SK-N-SH (cell line): Measurements from ENCODE around the gene CLPSL2. TPM values are rescaled to one million over a fixed set of nuclear protein-coding genes. Genes with fewer than 3 reads are reported as not detected.

Experiments
- CTCF ChIA-PET: fragments of 300-600, 350-600 bp; formaldehyde crosslinking; extraction: SDS; loops from one replicate; lab custom pipeline; 2021; lab: Yijun Ruan, JAX
- POLR2A ChIA-PET: fragments of 350-600 bp; sonication (Branson Sonifier 250); formaldehyde crosslinking; extraction: SDS; loops from one replicate; lab custom pipeline; 2020; ENCODE audit warnings: antibody characterized with exemption, inconsistent platforms; lab: Yijun Ruan, JAX
- DNase-seq: peaks from one replicate; pipeline ENCODE4 v3.0.0; 2012
- H2AFZ ChIP-seq: fragments of 200-600 bp; sonication (generic); 2 replicates; pipeline ENCODE4 v1.8.1; 2016; ENCODE audit warnings: antibody characterized with exemption, mild to moderate bottlenecking, low read depth
- H3F3A ChIP-seq: fragments of 200-600 bp; sonication (generic); replicated peaks from 2 replicates; pipeline ENCODE3; 2016; ENCODE audit warnings: antibody characterized with exemption, mild to moderate bottlenecking; ENCODE audit not compliant: insufficient read depth
- H3K27ac ChIP-seq, 2 experiments: fragments of 200-500 bp in 1 of 2; fragments of 200-600 bp in 1 of 2; sonication (Bioruptor generic) in 1 of 2; sonication (generic), shearing (Covaris generic) in 1 of 2; 2 replicates each; pipeline versions ENCODE4 v1.5.1 to v1.6.1; 2014 to 2016; ENCODE audit warnings: low read depth in 2 of 2, inconsistent platforms in 1 of 2, low read length in 1 of 2, mild to moderate bottlenecking in 1 of 2, mixed read lengths in 1 of 2
- H3K27me3 ChIP-seq: fragments of 200-600 bp; sonication (generic), shearing (Covaris generic); 2 replicates; pipeline ENCODE4 v1.6.1; 2016; ENCODE audit warnings: mixed run types; ENCODE audit not compliant: insufficient read depth
- H3K36me3 ChIP-seq, 2 experiments: fragments of 200-500 bp in 1 of 2; fragments of 200-600 bp in 1 of 2; sonication (Bioruptor generic) in 1 of 2; sonication (generic) in 1 of 2; replicated peaks in 1 of 2; 2 replicates each; pipeline versions ENCODE3 to v1.5.1; 2014 to 2016; ENCODE audit warnings: low read length in 1 of 2, mild to moderate bottlenecking in 1 of 2; ENCODE audit not compliant: insufficient read depth in 2 of 2, control insufficient read depth in 1 of 2
- H3K4me1 ChIP-seq, 2 experiments: fragments of 200-500 bp in 1 of 2; fragments of 200-600 bp in 1 of 2; sonication (Bioruptor generic) in 1 of 2; sonication (generic), shearing (Covaris generic) in 1 of 2; 2 replicates each; pipeline versions ENCODE4 v1.5.1 to v1.6.1; 2014 to 2016; ENCODE audit warnings: low read depth in 1 of 2, low read length in 1 of 2, mixed run types in 1 of 2; ENCODE audit not compliant: insufficient read depth in 2 of 2, control insufficient read depth in 1 of 2
- H3K4me2 ChIP-seq: fragments of 200-600 bp; sonication (generic), shearing (Covaris generic); 2 replicates; pipeline ENCODE4 v1.6.1; 2017; ENCODE audit warnings: mixed run types
- H3K4me3 ChIP-seq, 2 experiments: fragments of 200-500 bp in 1 of 2; fragments of 200-600 bp in 1 of 2; sonication (Bioruptor generic) in 1 of 2; sonication (generic), shearing (Covaris generic) in 1 of 2; 2 replicates each; pipeline versions ENCODE4 v1.5.1 to v1.8.1; 2014 to 2016; ENCODE audit warnings: low read depth in 2 of 2, inconsistent platforms in 1 of 2, low read length in 1 of 2, mild to moderate bottlenecking in 1 of 2, mixed read lengths in 1 of 2, moderate library complexity in 1 of 2
- H3K79me2 ChIP-seq: fragments of 200-600 bp; sonication (generic); 2 replicates; pipeline ENCODE4 v1.8.1; 2017; ENCODE audit warnings: mild to moderate bottlenecking; ENCODE audit not compliant: insufficient read depth
- H3K9ac ChIP-seq: fragments of 200-600 bp; sonication (generic); 2 replicates; pipeline ENCODE4 v1.6.1; 2017; ENCODE audit warnings: mixed run types
- H3K9me2 ChIP-seq: fragments of 200-600 bp; sonication (generic); 2 replicates; pipeline ENCODE4 v1.6.1; 2017; ENCODE audit warnings: mixed run types
- H3K9me3 ChIP-seq: fragments of 200-600 bp; sonication (generic); 2 replicates; pipeline ENCODE4 v1.6.1; 2017; ENCODE audit warnings: mixed run types, mild to moderate bottlenecking, moderate library complexity
- H4K20me1 ChIP-seq: fragments of 200-600 bp; sonication (generic); 2 replicates; pipeline ENCODE4 v1.6.1; 2017; ENCODE audit warnings: mild to moderate bottlenecking, mixed run types; ENCODE audit not compliant: insufficient read depth
- CHD2 ChIP-seq: fragments of 150-350 bp; IDR thresholded peaks from 2 replicates; pipeline ENCODE4 v1.6.1; 2018; ENCODE audit warnings: low read length; ENCODE audit not compliant: partially characterized antibody
- ELF1 ChIP-seq: IDR thresholded peaks from 2 replicates; pipeline ENCODE4 v1.4.0; 2012
- EZH2phosphoT487 ChIP-seq: fragments of 200-600 bp; sonication (generic); IDR thresholded peaks from 2 replicates; pipeline ENCODE4 v1.6.1; 2017; ENCODE audit warnings: low read depth, mixed run types, mild to moderate bottlenecking, antibody characterized with exemption, moderate library complexity, borderline replicate concordance
- FOSL2 ChIP-seq: IDR thresholded peaks from 2 replicates; pipeline ENCODE4 v1.4.0; 2012; ENCODE audit warnings: low read depth, mild to moderate bottlenecking, moderate library complexity, borderline replicate concordance
- FOXM1 ChIP-seq: IDR thresholded peaks from 2 replicates; pipeline ENCODE4 v1.4.0; 2012; ENCODE audit warnings: low read depth, mild to moderate bottlenecking
- JUND ChIP-seq: IDR thresholded peaks from 2 replicates; pipeline ENCODE4 v1.4.0; 2012
- MAX ChIP-seq: IDR thresholded peaks from 2 replicates; pipeline ENCODE4 v1.4.0; 2012; ENCODE audit warnings: low read depth
- NRF1 ChIP-seq: IDR thresholded peaks from 2 replicates; pipeline ENCODE4 v1.6.1; 2012; ENCODE audit warnings: low read depth, mild to moderate bottlenecking, low read length
- RCOR1 ChIP-seq: fragments of 150-350 bp; IDR thresholded peaks from 2 replicates; pipeline ENCODE4 v1.6.1; 2017; ENCODE audit warnings: antibody characterized with exemption, low read length
- RXRA ChIP-seq: IDR thresholded peaks from 2 replicates; pipeline ENCODE4 v1.4.0; 2012; ENCODE audit warnings: low read depth, mild to moderate bottlenecking, borderline replicate concordance
- SIN3A ChIP-seq: IDR thresholded peaks from 2 replicates; pipeline ENCODE4 v1.6.1; 2012; ENCODE audit warnings: low read depth, mild to moderate bottlenecking, low read length, moderate library complexity, borderline replicate concordance
- SMC3 ChIP-seq: IDR thresholded peaks from 2 replicates; pipeline ENCODE4 v1.6.1; 2012; ENCODE audit warnings: low read depth, low read length, improper control_type of control experiment
- TAF1 ChIP-seq: IDR thresholded peaks from 2 replicates; pipeline ENCODE4 v1.6.1; 2012; ENCODE audit warnings: low read depth, mild to moderate bottlenecking, low read length, moderate library complexity, borderline replicate concordance
- ZBTB33 ChIP-seq: IDR thresholded peaks from 2 replicates; pipeline ENCODE4 v1.4.0; 2012; ENCODE audit warnings: low read depth, borderline replicate concordance
- WGBS: methylation state at CpG from one replicate; pipeline ENCODE4 v1.1.6; 2017; ENCODE audit warnings: low lambda C conversion rate; 5-methylcytosine and 5-hydroxymethylcytosine counted together
- polyA plus RNA-seq, 3 experiments: library from polyadenylated mRNA; depleted of rRNA; stranded (reverse); fragments of >200 nt; gene quantifications; 2 replicates each; pipeline ENCODE4 v1.2.3, GENCODE V29; 2012
- TF ChIP-seq, protein P1 (sequence below): IDR thresholded peaks from 2 replicates; pipeline ENCODE4 v1.4.0; 2012; ENCODE audit warnings: low read depth, borderline replicate concordance
- TF ChIP-seq, protein P2 (sequence below): fragments of 150-350 bp; IDR thresholded peaks from 2 replicates; pipeline ENCODE4 v1.6.1; 2017; ENCODE audit warnings: antibody characterized with exemption, low read length, low read depth, borderline replicate concordance
- TF ChIP-seq, protein P3 (sequence below): fragments of 150-350 bp; IDR thresholded peaks from 2 replicates; pipeline ENCODE4 v1.6.1; 2016; ENCODE audit warnings: mild to moderate bottlenecking, low read depth, low read length
- TF ChIP-seq, protein P4 (sequence below): IDR thresholded peaks from 2 replicates; pipeline ENCODE4 v1.6.1; 2012; ENCODE audit warnings: mild to moderate bottlenecking, low read depth, low read length, moderate library complexity
- TF ChIP-seq, protein P5 (sequence below): fragments of 200-600 bp; sonication (generic); IDR thresholded peaks from 2 replicates; pipeline ENCODE4 v1.6.1; 2017; ENCODE audit warnings: antibody characterized with exemption, mild to moderate bottlenecking, moderate library complexity

CLPSL2 gene
- polyA plus RNA-seq, 1 of the 3 experiments (the other 2 are of a cell fraction), result not detected

DNA sequence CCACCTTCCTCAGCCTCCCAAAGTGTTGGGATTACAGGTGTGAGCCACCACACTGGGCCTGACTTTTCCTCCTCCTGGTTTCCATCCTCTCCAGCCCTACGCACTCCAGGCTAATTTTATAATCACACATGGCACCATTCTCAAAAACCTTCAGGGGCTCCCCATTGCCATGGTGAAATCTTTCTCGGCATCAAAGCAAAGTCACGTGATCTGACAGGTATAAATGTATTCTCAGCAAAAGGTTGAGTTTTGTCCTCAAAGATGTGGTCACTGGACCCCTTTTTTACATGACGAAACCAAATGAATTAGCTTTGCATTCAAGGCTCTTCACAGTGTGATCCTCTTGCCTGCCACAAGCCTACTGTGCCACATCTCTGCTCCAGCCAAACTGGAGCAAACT is 24.1 kb upstream of the CLPSL2 start:
- WGBS, result 68% methylated on average over 4 of the region's 4 CpGs
- Histone ChIP-seq H2AFZ (no peak overlapping the region), H4K20me1 (no peaks in the 10 kb centered on the region), H3K27ac (no peak overlapping the region), H3K9ac (no peak overlapping the region), H3K79me2 (no peaks in the 10 kb centered on the region), H3K36me3 (no peaks in the 10 kb centered on the region), H3F3A (no peaks in the 10 kb centered on the region), H3K9me3 (0 out of 2 replicates have a peak, but pooled peaks cover 4% of the 10 kb centered on the region), H3K27me3 (no peaks in the 10 kb centered on the region; the same call in 1 of the 2 replicates), H3K4me2 (no peak overlapping the region), H3K4me3 (no peak overlapping the region), H3K9me2 (no peaks in the 10 kb centered on the region), H3K4me1 (no peaks in the 10 kb centered on the region)
- DNase-seq, result no peak
- POLR2A ChIA-PET, result no interaction called here
- CTCF ChIA-PET, result interaction anchor here (1.3 to 3.3 kb wide), 2 partner anchors 13 to 16 kb away, joined by 4 to 13 read pairs; partner anchors contain the start of gene ARMC12
- TF ChIP-seq TAF1 (no peak), SMC3 (no peak), JUND (no peak), RCOR1 (no peak), FOXM1 (no peak), ZBTB33 (no peak), FOSL2 (no peak), MAX (no peak), RXRA (no peak), EZH2phosphoT487 (no peak), SIN3A (no peak), NRF1 (no peak), CHD2 (no peak), ELF1 (no peak)
- TF ChIP-seq, protein P1, sequence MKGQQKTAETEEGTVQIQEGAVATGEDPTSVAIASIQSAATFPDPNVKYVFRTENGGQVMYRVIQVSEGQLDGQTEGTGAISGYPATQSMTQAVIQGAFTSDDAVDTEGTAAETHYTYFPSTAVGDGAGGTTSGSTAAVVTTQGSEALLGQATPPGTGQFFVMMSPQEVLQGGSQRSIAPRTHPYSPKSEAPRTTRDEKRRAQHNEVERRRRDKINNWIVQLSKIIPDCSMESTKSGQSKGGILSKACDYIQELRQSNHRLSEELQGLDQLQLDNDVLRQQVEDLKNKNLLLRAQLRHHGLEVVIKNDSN, result no peak
- TF ChIP-seq, protein P2, sequence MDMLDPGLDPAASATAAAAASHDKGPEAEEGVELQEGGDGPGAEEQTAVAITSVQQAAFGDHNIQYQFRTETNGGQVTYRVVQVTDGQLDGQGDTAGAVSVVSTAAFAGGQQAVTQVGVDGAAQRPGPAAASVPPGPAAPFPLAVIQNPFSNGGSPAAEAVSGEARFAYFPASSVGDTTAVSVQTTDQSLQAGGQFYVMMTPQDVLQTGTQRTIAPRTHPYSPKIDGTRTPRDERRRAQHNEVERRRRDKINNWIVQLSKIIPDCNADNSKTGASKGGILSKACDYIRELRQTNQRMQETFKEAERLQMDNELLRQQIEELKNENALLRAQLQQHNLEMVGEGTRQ, result no peak
- TF ChIP-seq, protein P3, sequence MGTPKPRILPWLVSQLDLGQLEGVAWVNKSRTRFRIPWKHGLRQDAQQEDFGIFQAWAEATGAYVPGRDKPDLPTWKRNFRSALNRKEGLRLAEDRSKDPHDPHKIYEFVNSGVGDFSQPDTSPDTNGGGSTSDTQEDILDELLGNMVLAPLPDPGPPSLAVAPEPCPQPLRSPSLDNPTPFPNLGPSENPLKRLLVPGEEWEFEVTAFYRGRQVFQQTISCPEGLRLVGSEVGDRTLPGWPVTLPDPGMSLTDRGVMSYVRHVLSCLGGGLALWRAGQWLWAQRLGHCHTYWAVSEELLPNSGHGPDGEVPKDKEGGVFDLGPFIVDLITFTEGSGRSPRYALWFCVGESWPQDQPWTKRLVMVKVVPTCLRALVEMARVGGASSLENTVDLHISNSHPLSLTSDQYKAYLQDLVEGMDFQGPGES, result no peak
- TF ChIP-seq, protein P4, sequence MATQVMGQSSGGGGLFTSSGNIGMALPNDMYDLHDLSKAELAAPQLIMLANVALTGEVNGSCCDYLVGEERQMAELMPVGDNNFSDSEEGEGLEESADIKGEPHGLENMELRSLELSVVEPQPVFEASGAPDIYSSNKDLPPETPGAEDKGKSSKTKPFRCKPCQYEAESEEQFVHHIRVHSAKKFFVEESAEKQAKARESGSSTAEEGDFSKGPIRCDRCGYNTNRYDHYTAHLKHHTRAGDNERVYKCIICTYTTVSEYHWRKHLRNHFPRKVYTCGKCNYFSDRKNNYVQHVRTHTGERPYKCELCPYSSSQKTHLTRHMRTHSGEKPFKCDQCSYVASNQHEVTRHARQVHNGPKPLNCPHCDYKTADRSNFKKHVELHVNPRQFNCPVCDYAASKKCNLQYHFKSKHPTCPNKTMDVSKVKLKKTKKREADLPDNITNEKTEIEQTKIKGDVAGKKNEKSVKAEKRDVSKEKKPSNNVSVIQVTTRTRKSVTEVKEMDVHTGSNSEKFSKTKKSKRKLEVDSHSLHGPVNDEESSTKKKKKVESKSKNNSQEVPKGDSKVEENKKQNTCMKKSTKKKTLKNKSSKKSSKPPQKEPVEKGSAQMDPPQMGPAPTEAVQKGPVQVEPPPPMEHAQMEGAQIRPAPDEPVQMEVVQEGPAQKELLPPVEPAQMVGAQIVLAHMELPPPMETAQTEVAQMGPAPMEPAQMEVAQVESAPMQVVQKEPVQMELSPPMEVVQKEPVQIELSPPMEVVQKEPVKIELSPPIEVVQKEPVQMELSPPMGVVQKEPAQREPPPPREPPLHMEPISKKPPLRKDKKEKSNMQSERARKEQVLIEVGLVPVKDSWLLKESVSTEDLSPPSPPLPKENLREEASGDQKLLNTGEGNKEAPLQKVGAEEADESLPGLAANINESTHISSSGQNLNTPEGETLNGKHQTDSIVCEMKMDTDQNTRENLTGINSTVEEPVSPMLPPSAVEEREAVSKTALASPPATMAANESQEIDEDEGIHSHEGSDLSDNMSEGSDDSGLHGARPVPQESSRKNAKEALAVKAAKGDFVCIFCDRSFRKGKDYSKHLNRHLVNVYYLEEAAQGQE, result no peak
- TF ChIP-seq, protein P5, sequence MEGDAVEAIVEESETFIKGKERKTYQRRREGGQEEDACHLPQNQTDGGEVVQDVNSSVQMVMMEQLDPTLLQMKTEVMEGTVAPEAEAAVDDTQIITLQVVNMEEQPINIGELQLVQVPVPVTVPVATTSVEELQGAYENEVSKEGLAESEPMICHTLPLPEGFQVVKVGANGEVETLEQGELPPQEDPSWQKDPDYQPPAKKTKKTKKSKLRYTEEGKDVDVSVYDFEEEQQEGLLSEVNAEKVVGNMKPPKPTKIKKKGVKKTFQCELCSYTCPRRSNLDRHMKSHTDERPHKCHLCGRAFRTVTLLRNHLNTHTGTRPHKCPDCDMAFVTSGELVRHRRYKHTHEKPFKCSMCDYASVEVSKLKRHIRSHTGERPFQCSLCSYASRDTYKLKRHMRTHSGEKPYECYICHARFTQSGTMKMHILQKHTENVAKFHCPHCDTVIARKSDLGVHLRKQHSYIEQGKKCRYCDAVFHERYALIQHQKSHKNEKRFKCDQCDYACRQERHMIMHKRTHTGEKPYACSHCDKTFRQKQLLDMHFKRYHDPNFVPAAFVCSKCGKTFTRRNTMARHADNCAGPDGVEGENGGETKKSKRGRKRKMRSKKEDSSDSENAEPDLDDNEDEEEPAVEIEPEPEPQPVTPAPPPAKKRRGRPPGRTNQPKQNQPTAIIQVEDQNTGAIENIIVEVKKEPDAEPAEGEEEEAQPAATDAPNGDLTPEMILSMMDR, result no peak
